ENCODE measurements around the gene ECPAS. TPM values are rescaled to one million over a fixed set of nuclear protein-coding genes. Genes with fewer than 3 reads are reported as not detected.
A peak's percentile ranks its signal among the peaks of the same experiment; 100 is the strongest.

Gene ECPAS
- 10 to 100 TPM; 58.0 to 73.6 (median 70.7) TPM for total RNA-seq
- total RNA-seq (2013), result 50.4 TPM

GRCh38 chr9:111483858-111484571 is at the start of gene ECPAS:
TSS of gene ECPAS (minus strand) at chr9:111484383. CDS start at chr9:111472918, 11,465 bp downstream.
- Histone ChIP-seq H3K9me3 (ENCODE audit: control insufficient read depth, insufficient read depth, low read length) (no peaks in the 10 kb centered on the region), H3K27me3 (ENCODE audit: control insufficient read depth, insufficient read depth, low read length) (no peaks in the 10 kb centered on the region), H3K27ac (ENCODE audit: low read length) (peak within 1 kb of the TSS; percentile 78), H3K4me3 (ENCODE audit: low read length) (peak within 1 kb of the TSS; percentile 83), H3K36me3 (ENCODE audit: control insufficient read depth, insufficient read depth, low read length) (no peaks in the 10 kb centered on the region), H3K4me1 (ENCODE audit: control insufficient read depth, insufficient read depth, low read length) (peaks cover 10% of the 10 kb centered on the region)
- intact Hi-C loops (cut with micrococcal nuclease), result loop anchor here (2.0 kb wide), 1 partner anchor 147 kb away; the partner anchor contains the start of gene DNAJC25
- peak; percentile 69 to 75 for DNase-seq
- H3K9me3 Mint-ChIP-seq, result no peaks in the 10 kb centered on the region
- H3K4me1 Mint-ChIP-seq, result peaks cover 21 to 31% of the 10 kb centered on the region in 2 donors
- ATAC-seq, result peak; percentile 59 to 77 (median 71)
- peaks cover 3 to 7% of the 10 kb centered on the region in 2 donors for H3K27me3 Mint-ChIP-seq (ENCODE audit: low read depth in 2 of 2)
- H3K27ac Mint-ChIP-seq, result peak within 1 kb of the TSS; percentile 87 to 90
- H3K4me3 Mint-ChIP-seq, result peak within 1 kb of the TSS; percentile 85
- H3K36me3 Mint-ChIP-seq, result no peaks in the 10 kb centered on the region
- WGBS (ENCODE audit: insufficient coverage), result under 1% methylated on average over 101 of the region's 101 CpGs
- no peak for TF ChIP-seq CTCF (IDR thresholded peaks at IDR 0.05)

- H3K27ac Mint-ChIP-seq, result no peak overlapping the region
- no peaks in the 10 kb centered on the region for H3K4me1 Mint-ChIP-seq
- H3K27me3 Mint-ChIP-seq (ENCODE audit: low read depth in 2 of 2), result no peaks in the 10 kb centered on the region
- WGBS (ENCODE audit: insufficient coverage), result 94% methylated on average over 5 of the region's 5 CpGs
- H3K4me3 Mint-ChIP-seq, result no peak overlapping the region
- H3K4me3 ChIP-seq (ENCODE audit: low read length), result no peak overlapping the region
- H3K27ac ChIP-seq (ENCODE audit: low read length), result no peak overlapping the region
- H3K9me3 Mint-ChIP-seq, result peaks cover 2 to 5% of the 10 kb centered on the region in 2 donors
- no peak for TF ChIP-seq CTCF (IDR thresholded peaks at IDR 0.05)
- no peak for DNase-seq
- H3K4me1 ChIP-seq (ENCODE audit: control insufficient read depth, insufficient read depth, low read length), result no peaks in the 10 kb centered on the region
- intact Hi-C loops (cut with micrococcal nuclease), result no loop called here
- H3K9me3 ChIP-seq (ENCODE audit: control insufficient read depth, insufficient read depth, low read length), result peaks cover 13% of the 10 kb centered on the region
- H3K27me3 ChIP-seq (ENCODE audit: control insufficient read depth, insufficient read depth, low read length), result no peaks in the 10 kb centered on the region
- no peaks in the 10 kb centered on the region for H3K36me3 ChIP-seq (ENCODE audit: control insufficient read depth, insufficient read depth, low read length)
- ATAC-seq, result no peak
- no peaks in the 10 kb centered on the region for H3K36me3 Mint-ChIP-seq
Measured at GRCh38 chr9:111533099-111533790, 49.1 kb upstream of the ECPAS start.

- Histone ChIP-seq H3K4me3 (ENCODE audit: low read length) (no peak overlapping the region), H3K27ac (ENCODE audit: low read length) (no peak overlapping the region), H3K36me3 (ENCODE audit: control insufficient read depth, insufficient read depth, low read length) (no peaks in the 10 kb centered on the region), H3K4me1 (ENCODE audit: control insufficient read depth, insufficient read depth, low read length) (no peaks in the 10 kb centered on the region), H3K9me3 (ENCODE audit: control insufficient read depth, insufficient read depth, low read length) (peaks cover 4% of the 10 kb centered on the region), H3K27me3 (ENCODE audit: control insufficient read depth, insufficient read depth, low read length) (no peaks in the 10 kb centered on the region)
- no peak overlapping the region for H3K4me3 Mint-ChIP-seq
- WGBS (ENCODE audit: insufficient coverage), result 96% methylated on average over 4 of the region's 4 CpGs
- H3K36me3 Mint-ChIP-seq, result no peaks in the 10 kb centered on the region
- no peak for DNase-seq
- H3K27me3 Mint-ChIP-seq (ENCODE audit: low read depth in 2 of 2), result peaks cover 0 to 3% of the 10 kb centered on the region in 2 donors
- H3K27ac Mint-ChIP-seq, result no peak overlapping the region
- ATAC-seq, result no peak
- H3K9me3 Mint-ChIP-seq, result peaks cover 2 to 5% of the 10 kb centered on the region in 2 donors
- intact Hi-C loops (cut with micrococcal nuclease), result no loop called here
- no peaks in the 10 kb centered on the region for H3K4me1 Mint-ChIP-seq
- TF ChIP-seq CTCF (IDR thresholded peaks at IDR 0.05), result no peak
Measured at GRCh38 chr9:111531716-111532115, 47.5 kb upstream of the ECPAS start.

All from natural killer cell (primary cell).